Loucy (cell line): ENCODE results near the gene ACTRT3.

Experiments
- EZH2phosphoT487 ChIP-seq: fragments of 200-600 bp; IDR thresholded peaks from 2 replicates; pipeline ENCODE4 v1.6.1; 2018; ENCODE audit warnings: antibody characterized with exemption, mild to moderate bottlenecking, moderate library complexity, borderline replicate concordance
- TF ChIP-seq, protein P1 (sequence below): fragments of 200-600 bp; sonication (generic); conservative IDR thresholded peaks from 2 replicates; pipeline ENCODE4 v1.5.1; 2014; ENCODE audit warnings: mild to moderate bottlenecking, antibody characterized with exemption, low read length

- TF ChIP-seq, protein P1, sequence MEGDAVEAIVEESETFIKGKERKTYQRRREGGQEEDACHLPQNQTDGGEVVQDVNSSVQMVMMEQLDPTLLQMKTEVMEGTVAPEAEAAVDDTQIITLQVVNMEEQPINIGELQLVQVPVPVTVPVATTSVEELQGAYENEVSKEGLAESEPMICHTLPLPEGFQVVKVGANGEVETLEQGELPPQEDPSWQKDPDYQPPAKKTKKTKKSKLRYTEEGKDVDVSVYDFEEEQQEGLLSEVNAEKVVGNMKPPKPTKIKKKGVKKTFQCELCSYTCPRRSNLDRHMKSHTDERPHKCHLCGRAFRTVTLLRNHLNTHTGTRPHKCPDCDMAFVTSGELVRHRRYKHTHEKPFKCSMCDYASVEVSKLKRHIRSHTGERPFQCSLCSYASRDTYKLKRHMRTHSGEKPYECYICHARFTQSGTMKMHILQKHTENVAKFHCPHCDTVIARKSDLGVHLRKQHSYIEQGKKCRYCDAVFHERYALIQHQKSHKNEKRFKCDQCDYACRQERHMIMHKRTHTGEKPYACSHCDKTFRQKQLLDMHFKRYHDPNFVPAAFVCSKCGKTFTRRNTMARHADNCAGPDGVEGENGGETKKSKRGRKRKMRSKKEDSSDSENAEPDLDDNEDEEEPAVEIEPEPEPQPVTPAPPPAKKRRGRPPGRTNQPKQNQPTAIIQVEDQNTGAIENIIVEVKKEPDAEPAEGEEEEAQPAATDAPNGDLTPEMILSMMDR, result no peak
- no peak for TF ChIP-seq EZH2phosphoT487
Observed at GRCh38 chr3:169787791-169788190, 18.4 kb upstream of the ACTRT3 start.
